ENCODE measurements around the gene GGTA1. TPM values are rescaled to one million over a fixed set of nuclear protein-coding genes. Genes with fewer than 3 reads are reported as not detected.

GGTA1 gene
- polyA plus RNA-seq, 1 experiment, result not detected

- TF ChIP-seq CTCF (IDR thresholded peaks at IDR 0.05; ENCODE audit: insufficient read depth, low read depth, low read length), result no peak
- ChIA-PET POLR2A (no interaction called here), CTCF (interaction anchor here (0.8 to 1.8 kb wide), 9 partner anchors 9 to 581 kb away, joined by 3 to 6 read pairs (median 3); no protein-coding TSS in a partner anchor)
- H3K36me3 ChIP-seq (ENCODE audit: control insufficient read depth, insufficient read depth, low read length), result no peaks in the 10 kb centered on the region
- no peak overlapping the region for H3K4me3 ChIP-seq (ENCODE audit: low read depth, low read length)
- DNase-seq (ENCODE audit: low read depth), result no peak
- H3K27me3 ChIP-seq (ENCODE audit: control insufficient read depth, insufficient read depth, low read length), result peaks cover 6% of the 10 kb centered on the region; the same call in 1 of the 2 replicates
Measured at GRCh38 chr9:121542025-121542424, 42.4 kb upstream of the GGTA1 start.

- ChIA-PET POLR2A (no interaction called here), CTCF (interaction anchor here (1.1 to 1.8 kb wide), 4 partner anchors 8 to 151 kb away, joined by 3 to 12 read pairs (median 4); no protein-coding TSS in a partner anchor)
- TF ChIP-seq CTCF (IDR thresholded peaks at IDR 0.05; ENCODE audit: insufficient read depth, low read depth, low read length), result no peak
- Histone ChIP-seq H3K4me3 (ENCODE audit: low read depth, low read length) (no peak overlapping the region), H3K27me3 (ENCODE audit: control insufficient read depth, insufficient read depth, low read length) (peaks cover 6% of the 10 kb centered on the region; the same call in 1 of the 2 replicates), H3K36me3 (ENCODE audit: control insufficient read depth, insufficient read depth, low read length) (no peaks in the 10 kb centered on the region)
- no peak for DNase-seq (ENCODE audit: low read depth)
Measured at GRCh38 chr9:121541256-121541655, 41.6 kb upstream of the GGTA1 start.

DNA sequence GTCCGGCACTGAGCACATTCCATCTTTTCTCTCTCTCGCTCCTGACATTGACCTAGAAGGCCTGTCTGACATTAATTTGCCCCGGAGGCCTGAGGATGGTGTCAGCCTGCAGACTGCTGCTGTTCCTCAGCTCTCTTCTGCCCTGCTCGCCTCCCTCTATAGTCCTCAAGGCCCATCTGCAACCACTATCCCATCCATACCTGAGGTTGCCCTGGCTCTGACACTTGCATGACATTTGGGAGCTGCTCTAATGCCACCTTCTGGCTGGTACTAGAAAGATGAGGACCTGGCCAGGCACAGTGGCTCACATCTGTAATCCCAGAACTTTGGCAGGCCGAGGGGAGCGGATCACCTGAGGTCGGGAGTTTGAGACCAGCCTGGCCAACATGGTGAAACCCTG is 38.6 kb upstream of the GGTA1 start:
- peaks cover 6% of the 10 kb centered on the region; the same call in 1 of the 2 replicates for H3K27me3 ChIP-seq (ENCODE audit: control insufficient read depth, insufficient read depth, low read length)
- H3K4me3 ChIP-seq (ENCODE audit: low read depth, low read length), result no peak overlapping the region
- ChIA-PET CTCF (interaction anchor here (1.1 to 1.6 kb wide), 3 partner anchors 8 to 12 kb away, joined by 3 to 4 read pairs (median 4); no protein-coding TSS in a partner anchor), POLR2A (no interaction called here)
- no peak for DNase-seq (ENCODE audit: low read depth)
- no peaks in the 10 kb centered on the region for H3K36me3 ChIP-seq (ENCODE audit: control insufficient read depth, insufficient read depth, low read length)
- TF ChIP-seq CTCF (IDR thresholded peaks at IDR 0.05; ENCODE audit: insufficient read depth, low read depth, low read length), result no peak

DNA sequence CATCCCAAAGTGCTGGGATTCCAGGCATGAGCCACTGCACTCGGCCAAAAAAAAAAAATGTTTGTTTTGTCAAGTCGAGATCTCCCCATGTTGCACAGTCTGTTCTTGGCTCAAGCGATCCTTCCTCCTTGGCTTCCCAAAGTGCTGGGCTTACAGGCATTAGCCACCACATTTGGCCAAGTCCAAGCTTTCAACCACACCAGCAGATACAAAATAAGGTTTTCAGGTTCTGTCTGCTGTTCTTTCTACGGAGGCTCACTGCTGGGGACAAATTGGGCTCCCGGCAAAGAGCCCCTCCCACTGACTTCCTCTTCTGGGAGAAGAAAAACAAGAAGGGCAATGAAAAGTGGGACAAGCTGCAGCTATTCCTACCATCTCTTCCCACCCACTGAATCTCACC is 37.6 kb upstream of the GGTA1 start:
- POLR2A ChIA-PET, result no interaction called here
- H3K36me3 ChIP-seq (ENCODE audit: control insufficient read depth, insufficient read depth, low read length), result no peaks in the 10 kb centered on the region

DNA sequence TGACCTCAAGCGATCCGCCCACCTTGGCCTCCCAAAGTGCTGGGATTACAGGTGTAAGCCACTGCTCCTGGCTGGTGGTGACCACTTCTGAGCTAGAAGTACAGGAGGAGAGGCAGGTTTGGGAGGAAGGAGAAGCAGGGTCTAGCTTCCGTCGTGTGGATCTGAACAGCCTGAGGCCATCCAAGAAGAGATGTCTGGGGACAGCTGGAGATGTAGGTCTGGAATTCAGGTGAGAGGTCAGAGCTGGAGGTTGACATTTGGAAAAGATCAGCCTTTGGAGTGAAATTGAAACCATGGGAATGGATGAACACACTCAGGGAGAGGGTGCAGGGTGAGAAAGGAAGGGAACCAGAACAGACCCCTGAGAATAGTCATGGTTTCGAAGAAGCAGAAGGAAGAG is 33.2 kb upstream of the GGTA1 start:
- no peak overlapping the region for H3K4me3 ChIP-seq (ENCODE audit: low read depth, low read length)
- no peaks in the 10 kb centered on the region for H3K36me3 ChIP-seq (ENCODE audit: control insufficient read depth, insufficient read depth, low read length)
- peaks cover 2% of the 10 kb centered on the region; the same call in 1 of the 2 replicates for H3K27me3 ChIP-seq (ENCODE audit: control insufficient read depth, insufficient read depth, low read length)
- POLR2A ChIA-PET, result no interaction called here
- CTCF ChIA-PET, result interaction anchor here (1.0 kb wide), 1 partner anchor 57 kb away, joined by 3 read pairs; no protein-coding TSS in a partner anchor
- no peak for DNase-seq (ENCODE audit: low read depth)
- no peak for TF ChIP-seq CTCF (IDR thresholded peaks at IDR 0.05; ENCODE audit: insufficient read depth, low read depth, low read length)

More for the DNA sequence above, 37.6 kb upstream of the GGTA1 start:
- Histone ChIP-seq H3K4me3 (ENCODE audit: low read depth, low read length) (no peak overlapping the region), H3K27me3 (ENCODE audit: control insufficient read depth, insufficient read depth, low read length) (peaks cover 8% of the 10 kb centered on the region; the same call in 1 of the 2 replicates)
- CTCF ChIA-PET, result interaction anchor here (0.6 to 1.6 kb wide), 4 partner anchors 9 to 520 kb away, joined by 3 to 4 read pairs (median 3); no protein-coding TSS in a partner anchor
- TF ChIP-seq CTCF (IDR thresholded peaks at IDR 0.05; ENCODE audit: insufficient read depth, low read depth, low read length), result no peak
- DNase-seq (ENCODE audit: low read depth), result no peak

Measured in BJ (cell line).